ENCODE data around the gene NAV1. TPM values are rescaled to one million over a fixed set of nuclear protein-coding genes. Genes with fewer than 3 reads are reported as not detected.
A peak's percentile ranks its signal among the peaks of the same experiment; 100 is the strongest.
"Not testable (repeated sequence)": the region's sequence is repeated elsewhere in the genome, so short reads cannot be mapped to it uniquely, and the experiment has no call there.

Gene NAV1
- total RNA-seq, 4 donors from 2014 or later: 22.9 to 49.2 (median 34.2) TPM

DNA sequence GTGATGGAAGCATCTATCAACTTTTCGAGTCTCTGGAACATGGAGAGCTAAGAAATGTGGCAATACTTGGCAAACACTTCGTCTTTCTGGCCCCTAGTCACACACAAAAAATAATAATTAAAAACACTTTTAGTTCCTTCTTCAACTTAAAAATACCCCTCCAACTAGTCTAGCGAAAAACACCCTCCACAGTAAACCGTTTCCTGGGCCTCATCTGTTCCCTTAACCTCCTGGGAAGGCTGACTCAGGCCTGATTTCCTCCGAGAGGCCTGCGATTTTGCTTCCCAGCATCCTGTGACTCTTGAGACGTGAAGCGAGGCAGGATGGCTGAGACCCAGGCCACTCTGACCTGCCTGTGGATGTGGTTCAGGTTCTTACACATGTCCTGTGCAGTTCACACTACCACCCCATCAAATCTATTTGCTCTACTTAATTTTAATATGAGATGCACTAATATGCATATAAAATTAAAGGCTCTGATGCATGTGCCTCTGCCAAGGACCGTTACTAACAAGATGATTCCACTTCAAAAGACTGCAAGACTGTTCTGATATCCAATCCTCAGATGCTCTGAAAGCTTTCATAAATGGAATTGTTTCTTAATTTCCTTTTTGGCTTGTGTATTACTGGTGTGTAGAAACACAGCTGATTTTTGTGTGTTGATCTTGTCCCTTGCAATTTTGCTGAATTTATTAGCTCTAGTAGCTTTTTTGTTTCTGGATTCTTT, 3.5 kb downstream of the NAV1 start:
- H3K36me3 ChIP-seq: no peaks in the 10 kb centered on the region
- H3K9me3 ChIP-seq: no peaks in the 10 kb centered on the region
- H3K4me1 ChIP-seq: peaks cover 0 to 59% (median 24%) of the 10 kb centered on the region in 4 donors
- peak overlapping the region in 3 of 4 donors; percentile 44 to 96 (median 93) for H3K27ac ChIP-seq
- WGBS, 2 donors: 59 to 65% methylated on average over 9 of the region's 9 CpGs
- H3K27me3 ChIP-seq: no peaks in the 10 kb centered on the region
- TF ChIP-seq EP300 (IDR thresholded peaks at IDR 0.05): peak; percentile 11 to 52
- TF ChIP-seq POLR2A (IDR thresholded peaks at IDR 0.05): no peak
- no peak for DNase-seq (ENCODE audit: low spot score in 2 of 2)
- H3K4me3 ChIP-seq: no peak overlapping the region

DNA sequence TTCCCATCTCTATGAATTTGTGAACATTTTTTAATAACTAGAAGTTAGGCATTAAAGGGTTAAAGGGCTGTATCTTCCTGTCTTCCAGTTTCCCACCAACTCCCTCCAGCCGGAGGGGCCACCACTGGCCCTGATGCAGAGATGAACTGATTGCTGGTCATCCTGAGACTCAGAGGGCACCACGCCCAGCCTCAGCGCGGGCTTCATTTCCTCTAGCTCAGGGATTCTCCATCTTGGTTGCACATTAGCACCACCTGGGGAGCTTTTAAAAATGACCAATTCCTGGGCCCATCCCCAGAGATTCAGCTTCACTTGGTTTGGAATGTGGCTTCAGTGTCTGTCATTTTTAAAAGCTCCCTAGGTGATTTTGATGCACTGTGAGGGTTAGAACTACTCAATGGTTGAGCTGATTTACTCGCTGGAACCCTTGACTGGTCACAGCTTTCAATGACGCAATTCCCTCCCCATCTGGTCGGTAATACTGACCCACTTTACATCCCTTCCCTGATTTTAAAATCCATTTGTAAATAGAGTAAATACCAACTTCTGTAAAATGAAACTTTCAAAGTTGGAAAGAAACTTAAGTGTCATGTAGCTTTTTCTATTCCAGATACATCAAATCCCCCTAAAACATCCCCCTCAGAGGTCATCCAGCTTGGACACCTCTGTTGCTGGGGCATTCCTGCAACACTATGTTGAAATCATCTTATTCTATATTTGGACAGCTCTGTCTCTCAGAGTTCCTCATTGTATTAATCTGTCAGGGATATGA, 5.1 kb downstream of the NAV1 start:
- peak overlapping the region in 2 of 4 donors; percentile 18 to 96 for H3K27ac ChIP-seq
- no peaks in the 10 kb centered on the region for H3K36me3 ChIP-seq
- H3K4me3 ChIP-seq: no peak overlapping the region
- peaks cover 0 to 44% (median 16%) of the 10 kb centered on the region in 4 donors for H3K4me1 ChIP-seq
- DNase-seq (ENCODE audit: low spot score in 2 of 2): no peak
- H3K27me3 ChIP-seq: no peaks in the 10 kb centered on the region
- no peaks in the 10 kb centered on the region for H3K9me3 ChIP-seq
- 68 to 76% methylated on average over 7 of the region's 7 CpGs for WGBS, 2 donors
- TF ChIP-seq POLR2A (IDR thresholded peaks at IDR 0.05) (no peak), EP300 (IDR thresholded peaks at IDR 0.05) (no peak)
- TF ChIP-seq, protein P1, sequence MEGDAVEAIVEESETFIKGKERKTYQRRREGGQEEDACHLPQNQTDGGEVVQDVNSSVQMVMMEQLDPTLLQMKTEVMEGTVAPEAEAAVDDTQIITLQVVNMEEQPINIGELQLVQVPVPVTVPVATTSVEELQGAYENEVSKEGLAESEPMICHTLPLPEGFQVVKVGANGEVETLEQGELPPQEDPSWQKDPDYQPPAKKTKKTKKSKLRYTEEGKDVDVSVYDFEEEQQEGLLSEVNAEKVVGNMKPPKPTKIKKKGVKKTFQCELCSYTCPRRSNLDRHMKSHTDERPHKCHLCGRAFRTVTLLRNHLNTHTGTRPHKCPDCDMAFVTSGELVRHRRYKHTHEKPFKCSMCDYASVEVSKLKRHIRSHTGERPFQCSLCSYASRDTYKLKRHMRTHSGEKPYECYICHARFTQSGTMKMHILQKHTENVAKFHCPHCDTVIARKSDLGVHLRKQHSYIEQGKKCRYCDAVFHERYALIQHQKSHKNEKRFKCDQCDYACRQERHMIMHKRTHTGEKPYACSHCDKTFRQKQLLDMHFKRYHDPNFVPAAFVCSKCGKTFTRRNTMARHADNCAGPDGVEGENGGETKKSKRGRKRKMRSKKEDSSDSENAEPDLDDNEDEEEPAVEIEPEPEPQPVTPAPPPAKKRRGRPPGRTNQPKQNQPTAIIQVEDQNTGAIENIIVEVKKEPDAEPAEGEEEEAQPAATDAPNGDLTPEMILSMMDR (IDR thresholded peaks at IDR 0.05): no peak

DNA sequence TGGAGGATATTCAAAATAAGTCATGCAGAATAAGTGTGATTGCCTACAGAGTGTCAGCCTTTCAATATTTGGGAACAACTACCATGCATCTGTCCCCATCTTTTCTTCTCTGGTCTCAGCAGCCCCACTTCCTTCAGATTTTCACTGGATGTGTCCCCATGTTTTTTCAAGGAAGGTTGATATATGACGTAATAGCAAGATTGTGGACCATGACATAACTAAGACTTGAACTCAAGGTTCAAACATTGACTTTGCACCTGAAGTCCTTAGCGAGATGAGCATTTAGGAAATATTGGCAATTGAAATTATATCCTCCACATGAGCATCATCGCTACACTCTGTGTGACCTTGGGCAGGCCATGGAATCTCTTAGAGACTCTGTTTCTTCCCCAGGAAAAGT, 5.8 kb downstream of the NAV1 start:
- DNase-seq (ENCODE audit: low spot score in 2 of 2): no peak
- Histone ChIP-seq H3K27ac (peak overlapping the region in 1 of 4 donors; percentile 96), H3K4me3 (no peak overlapping the region), H3K9me3 (no peaks in the 10 kb centered on the region), H3K4me1 (peaks cover 0 to 40% (median 16%) of the 10 kb centered on the region in 4 donors), H3K27me3 (no peaks in the 10 kb centered on the region), H3K36me3 (no peaks in the 10 kb centered on the region)
- TF ChIP-seq EP300 (IDR thresholded peaks at IDR 0.05) (no peak), POLR2A (IDR thresholded peaks at IDR 0.05) (no peak)
- TF ChIP-seq, protein P1 (IDR thresholded peaks at IDR 0.05): no peak
- WGBS, 2 donors: 95 to 96% methylated on average over 3 of the region's 3 CpGs

DNA sequence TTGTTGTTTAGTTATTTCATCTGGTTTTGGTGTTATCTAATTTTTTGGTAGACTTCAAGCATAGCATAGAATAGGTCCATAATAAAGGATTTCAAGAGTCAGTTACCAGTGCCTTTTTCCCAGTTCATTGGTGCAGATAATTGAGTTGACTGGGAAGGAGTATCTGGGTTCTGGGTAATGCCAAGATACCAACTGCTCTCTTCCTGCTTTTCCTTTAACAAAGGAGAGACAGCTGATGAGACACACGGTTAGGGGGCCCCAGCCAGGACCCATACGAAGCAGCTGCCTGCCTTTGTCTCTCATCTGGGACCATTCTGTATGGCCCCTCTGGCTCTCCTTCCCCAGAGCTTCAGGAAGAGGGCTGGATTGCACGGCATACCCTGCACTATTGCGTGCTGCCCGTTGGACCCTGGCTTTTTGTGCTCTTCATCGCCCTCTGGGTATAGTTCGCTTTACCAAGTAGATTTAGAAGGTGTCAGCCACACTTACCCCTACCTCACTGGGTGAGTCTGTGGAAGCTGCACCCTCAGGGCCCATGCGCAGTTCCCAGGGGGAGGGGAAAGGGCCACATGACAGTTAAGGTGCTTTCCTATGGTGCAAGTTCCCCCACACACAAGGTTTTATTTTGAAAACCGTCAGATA, 7.0 kb downstream of the NAV1 start:
- Histone ChIP-seq H3K36me3 (no peaks in the 10 kb centered on the region), H3K4me1 (peaks cover 0 to 36% (median 14%) of the 10 kb centered on the region in 4 donors), H3K27me3 (no peaks in the 10 kb centered on the region), H3K4me3 (no peak overlapping the region), H3K9me3 (no peaks in the 10 kb centered on the region), H3K27ac (peak overlapping the region in 1 of 4 donors; percentile 13)
- WGBS, 2 donors: 47 to 53% methylated on average over 9 of the region's 9 CpGs
- TF ChIP-seq, protein P1 (IDR thresholded peaks at IDR 0.05): no peak
- no peak for TF ChIP-seq POLR2A (IDR thresholded peaks at IDR 0.05)
- no peak for TF ChIP-seq EP300 (IDR thresholded peaks at IDR 0.05)
- DNase-seq (ENCODE audit: low spot score in 2 of 2): no peak

DNA sequence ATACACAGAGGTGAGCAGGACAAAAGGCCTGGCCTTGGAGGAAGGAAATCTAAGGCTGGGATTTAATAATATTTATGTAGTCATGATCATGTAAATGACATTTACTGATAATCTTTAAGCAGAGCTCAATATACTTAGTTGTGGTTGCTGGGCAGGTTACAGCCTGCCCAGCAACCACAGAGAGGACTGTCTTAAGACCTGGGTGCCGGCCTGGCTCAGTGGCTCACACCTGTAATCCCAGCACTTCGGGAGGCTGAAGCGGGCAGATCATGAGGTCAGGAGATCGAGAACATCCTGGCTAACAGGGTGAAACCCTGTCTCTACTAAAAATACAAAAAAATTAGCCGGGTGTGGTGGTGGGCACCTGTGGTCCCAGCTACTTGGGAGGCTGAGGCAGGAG, 10.6 kb downstream of the NAV1 start:
- Histone ChIP-seq H3K27ac (peak overlapping the region in 1 of 4 donors; percentile 21), H3K4me1 (peaks cover 0 to 40% (median 25%) of the 10 kb centered on the region in 4 donors)
- not testable (repeated sequence) for H3K36me3 ChIP-seq; DNase-seq (ENCODE audit: low spot score in 2 of 2); H3K9me3 ChIP-seq; H3K27me3 ChIP-seq; H3K4me3 ChIP-seq
- WGBS, 2 donors: 94 to 96% methylated on average over 5 of the region's 5 CpGs
